IMR-90 (cell line): ENCODE data around the gene GRIN2A. TPM values are rescaled to one million over a fixed set of nuclear protein-coding genes. Genes with fewer than 3 reads are reported as not detected.

Source experiments
- ATAC-seq: fragments of 200-7000 bp; cut with Tn5 transposase; 2 replicates; pipeline ENCODE4 v1.9.1; 2020; ENCODE audit warnings: low read depth, mild to moderate bottlenecking, moderate library complexity
- BruUV-seq: library from RNA; stranded (reverse); fragments of 400-500 nt; replicated peaks from 2 replicates; lab custom pipeline; 2021; lab: Mats Ljungman, UMichigan
- CTCF ChIA-PET: fragments of 300-600 bp; formaldehyde crosslinking; extraction: SDS; loops from one replicate; lab custom pipeline; 2021; ENCODE audit warnings: antibody characterized with exemption; lab: Yijun Ruan, JAX
- POLR2A ChIA-PET: fragments of 300-600 bp; sonication (Branson Sonifier 250); formaldehyde crosslinking; loops from one replicate; lab custom pipeline; 2022; ENCODE audit warnings: antibody characterized with exemption; ENCODE audit not compliant: unreplicated experiment; lab: Charles Lee
- DNase-seq: peaks from one replicate; pipeline ENCODE4 v3.0.0; 2013
- H2AFZ ChIP-seq: replicated peaks from 2 replicates; pipeline ENCODE3; 2013; ENCODE audit warnings: low read length, mild to moderate bottlenecking; ENCODE audit not compliant: poor library complexity
- H2AK5ac ChIP-seq: 2 replicates; pipeline ENCODE4 v1.6.1; 2013; ENCODE audit warnings: low read depth, low read length, inconsistent platforms
- H2AK9ac ChIP-seq: replicated peaks from 2 replicates; pipeline ENCODE3; 2013; ENCODE audit warnings: mild to moderate bottlenecking, low read depth, low read length, moderate library complexity; ENCODE audit not compliant: poor library complexity
- H2BK120ac ChIP-seq: 2 replicates; pipeline ENCODE4 v1.6.1; 2013; ENCODE audit warnings: low read depth, low read length, inconsistent platforms
- H2BK15ac ChIP-seq: 3 replicates; pipeline ENCODE4 v1.6.1; 2013; ENCODE audit warnings: low read depth, low read length, inconsistent platforms
- H2BK20ac ChIP-seq: 2 replicates; pipeline ENCODE4 v1.6.1; 2013; ENCODE audit warnings: low read depth, mild to moderate bottlenecking, inconsistent platforms, low read length, moderate library complexity
- H2BK5ac ChIP-seq: 2 replicates; pipeline ENCODE4 v1.6.1; 2013; ENCODE audit warnings: mild to moderate bottlenecking, low read depth, low read length, inconsistent platforms; ENCODE audit not compliant: poor library complexity, severe bottlenecking
- H3K14ac ChIP-seq: replicated peaks from 2 replicates; pipeline ENCODE4 v1.6.1; 2013; ENCODE audit warnings: low read depth, low read length, inconsistent platforms
- H3K18ac ChIP-seq: 2 replicates; pipeline ENCODE4 v1.6.1; 2013; ENCODE audit warnings: low read depth, low read length, control low read depth
- H3K23ac ChIP-seq: 2 replicates; pipeline ENCODE4 v1.6.1; 2013; ENCODE audit warnings: low read depth, low read length, inconsistent platforms
- H3K27ac ChIP-seq: 2 replicates; pipeline ENCODE4 v1.5.1; 2013; ENCODE audit warnings: mild to moderate bottlenecking, control low read depth, low read length; ENCODE audit not compliant: insufficient read depth
- H3K27me3 ChIP-seq: 2 replicates; pipeline ENCODE4 v1.6.1; 2013; ENCODE audit warnings: low read length; ENCODE audit not compliant: control insufficient read depth, insufficient read depth
- H3K36me3 ChIP-seq: 2 replicates; pipeline ENCODE4 v1.6.1; 2013; ENCODE audit warnings: low read length, mixed read lengths; ENCODE audit not compliant: control insufficient read depth, insufficient read depth
- H3K4ac ChIP-seq: 2 replicates; pipeline ENCODE4 v1.6.1; 2013; ENCODE audit warnings: low read depth, low read length, inconsistent platforms
- H3K4me1 ChIP-seq: 2 replicates; pipeline ENCODE4 v1.6.1; 2013; ENCODE audit warnings: low read length, mixed read lengths; ENCODE audit not compliant: control insufficient read depth, insufficient read depth
- H3K4me2 ChIP-seq: 2 replicates; pipeline ENCODE4 v1.6.1; 2013; ENCODE audit warnings: low read depth, mild to moderate bottlenecking, control low read depth, low read length, moderate library complexity
- H3K4me3 ChIP-seq: 2 replicates; pipeline ENCODE4 v1.5.1; 2013; ENCODE audit warnings: low read depth, mild to moderate bottlenecking, control low read depth, low read length, moderate library complexity; ENCODE audit not compliant: insufficient read depth
- H3K56ac ChIP-seq: 2 replicates; pipeline ENCODE4 v1.6.1; 2013; ENCODE audit warnings: low read length, inconsistent platforms; ENCODE audit not compliant: insufficient read depth; ENCODE audit errors: extremely low read depth
- H3K79me1 ChIP-seq, 2 experiments: 2 replicates each; pipeline ENCODE4 v1.6.1; 2013; ENCODE audit warnings: low read length in 2 of 2, inconsistent platforms in 1 of 2, low read depth in 1 of 2
- H3K9ac ChIP-seq: 2 replicates; pipeline ENCODE4 v1.6.1; 2013; ENCODE audit warnings: low read depth, low read length, control low read depth
- H3K9me1 ChIP-seq: 2 replicates; pipeline ENCODE4 v1.6.1; 2013; ENCODE audit warnings: low read length, inconsistent platforms; ENCODE audit not compliant: insufficient read depth
- H3K9me3 ChIP-seq: 2 replicates; pipeline ENCODE4 v1.6.1; 2013; ENCODE audit warnings: low read length; ENCODE audit not compliant: control insufficient read depth, insufficient read depth
- H4K20me1 ChIP-seq: 2 replicates; pipeline ENCODE4 v1.6.1; 2013; ENCODE audit warnings: low read length, inconsistent platforms; ENCODE audit not compliant: insufficient read depth
- H4K5ac ChIP-seq: 2 replicates; pipeline ENCODE4 v1.6.1; 2013; ENCODE audit warnings: mild to moderate bottlenecking, low read depth, low read length, control low read depth
- H4K8ac ChIP-seq, 2 experiments: 2 replicates each; pipeline ENCODE4 v1.6.1; 2013; ENCODE audit warnings: low read depth in 2 of 2, low read length in 2 of 2, control low read depth in 1 of 2, inconsistent platforms in 1 of 2
- H4K91ac ChIP-seq: 2 replicates; pipeline ENCODE4 v1.6.1; 2013; ENCODE audit warnings: low read depth, low read length, inconsistent platforms; ENCODE audit not compliant: insufficient read depth
- CHD1 ChIP-seq: IDR thresholded peaks from 2 replicates; pipeline ENCODE4 v1.6.1; 2012; ENCODE audit warnings: low read depth, low read length, improper control_type of control experiment
- MAFK ChIP-seq: IDR thresholded peaks from 2 replicates; pipeline ENCODE4 v1.6.1; 2012; ENCODE audit warnings: low read depth, low read length, improper control_type of control experiment
- MAZ ChIP-seq: IDR thresholded peaks from 2 replicates; pipeline ENCODE4 v1.6.1; 2012; ENCODE audit warnings: low read depth, mild to moderate bottlenecking, low read length, improper control_type of control experiment, moderate library complexity, borderline replicate concordance
- MXI1 ChIP-seq: IDR thresholded peaks from 2 replicates; pipeline ENCODE4 v1.6.1; 2012; ENCODE audit warnings: low read depth, mild to moderate bottlenecking, low read length, moderate library complexity, borderline replicate concordance
- NFE2L2 ChIP-seq: fragments of 150-350 bp; IDR thresholded peaks from 2 replicates; pipeline ENCODE4 v1.6.1; 2016; ENCODE audit warnings: low read depth, mild to moderate bottlenecking, low read length
- POLR2A ChIP-seq: IDR thresholded peaks from 2 replicates; pipeline ENCODE4 v1.6.1; 2012; ENCODE audit warnings: mild to moderate bottlenecking, low read depth, low read length
- RAD21 ChIP-seq: IDR thresholded peaks from 2 replicates; pipeline ENCODE4 v1.6.1; 2012; ENCODE audit warnings: low read length, improper control_type of control experiment
- RCOR1 ChIP-seq: IDR thresholded peaks from 2 replicates; pipeline ENCODE4 v1.6.1; 2012; ENCODE audit warnings: mild to moderate bottlenecking, low read length, improper control_type of control experiment; ENCODE audit not compliant: insufficient replicate concordance
- WGBS, 2 experiments: methylation state at CpG; one replicate each; pipeline versions ENCODE4 v1.1.5 to v1.1.7; 2013; ENCODE audit warnings: missing lambda C conversion rate in 2 of 2; ENCODE audit not compliant: insufficient read length in 1 of 2; ENCODE audit errors: extremely low coverage in 2 of 2; 5-methylcytosine and 5-hydroxymethylcytosine counted together
- dilution Hi-C: fragments of 300-500 bp; cut with HindIII; formaldehyde crosslinking; loops from one replicate; pipeline ENCODE4 v1.14.3; 2018; ENCODE audit warnings: low sequenced_read_pairs; ENCODE audit not compliant: unreplicated experiment
- in situ Hi-C: fragments of 300-500 bp; cut with MboI; formaldehyde crosslinking; loops from 3 replicates; pipeline ENCODE4 v1.14.3; 2019; ENCODE audit warnings: low sequenced_read_pairs, inconsistent platforms, mixed read lengths
- intact Hi-C: fragments of 100-400 bp; cut with micrococcal nuclease; formaldehyde crosslinking; loops from 2 replicates; pipeline ENCODE4 v1.10.0; 2022
- polyA plus RNA-seq, 3 experiments: library from polyadenylated mRNA; depleted of rRNA; stranded (reverse); fragments of >200 nt; gene quantifications; 2 replicates each; pipeline ENCODE4 v1.2.3, GENCODE V29; 2012; ENCODE audit warnings: low replicate concordance in 1 of 3
- total RNA-seq: library from RNA; depleted of rRNA; stranded (reverse); fragments of >200 nt; gene quantifications from 2 replicates; pipeline ENCODE4 v1.2.3, GENCODE V29; 2012
- TF ChIP-seq, protein P1 (sequence below): fragments of 150-350 bp; IDR thresholded peaks from 2 replicates; pipeline ENCODE4 v1.6.1; 2017; ENCODE audit warnings: mild to moderate bottlenecking, antibody characterized with exemption, low read length, low read depth
- TF ChIP-seq, protein P2 (sequence below): conservative IDR thresholded peaks from 2 replicates; pipeline ENCODE4 v1.5.1; 2012; ENCODE audit warnings: mild to moderate bottlenecking, low read depth, low read length, improper control_type of control experiment

Gene GRIN2A
- total and polyA plus RNA-seq, 2 of the 4 experiments (the other 2 are of a cell fraction): under 0.01 TPM; not detected in 1

DNA sequence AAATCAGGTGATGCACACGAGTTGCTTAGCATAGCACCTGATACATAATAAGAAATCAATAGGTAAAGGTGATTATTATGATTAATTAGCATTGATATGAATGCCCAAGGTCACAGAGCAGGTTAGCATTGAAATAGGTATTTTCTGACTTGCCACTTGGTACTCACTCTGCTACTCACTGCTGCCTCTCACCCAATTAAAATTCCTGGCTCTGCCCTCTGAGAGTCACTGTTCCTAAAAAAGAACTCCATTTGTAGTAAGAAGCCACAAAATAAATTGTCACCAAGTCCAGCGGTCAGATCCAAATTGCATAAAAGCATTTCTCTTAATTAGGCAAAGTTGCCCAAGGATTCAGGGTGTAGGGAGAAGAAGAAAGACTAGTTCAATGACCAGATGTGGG is 8.9 kb upstream of the GRIN2A start:
- Histone ChIP-seq H3K27ac (no peak overlapping the region), H4K20me1 (no peaks in the 10 kb centered on the region), H2BK5ac (no peak overlapping the region), H3K27me3 (no peaks in the 10 kb centered on the region), H2AK9ac (no peak overlapping the region), H2AK5ac (no peak overlapping the region), H3K4me2 (no peak overlapping the region), H2AFZ (no peak overlapping the region), H2BK15ac (no peak overlapping the region), H3K56ac (no peak overlapping the region), H3K18ac (no peak overlapping the region), H3K23ac (no peak overlapping the region), H2BK20ac (no peak overlapping the region), H4K5ac (no peak overlapping the region), H4K8ac (no peak overlapping the region), H4K91ac (no peak overlapping the region), H3K9me1 (no peaks in the 10 kb centered on the region), H3K79me1 (no peaks in the 10 kb centered on the region), H3K14ac (no peak overlapping the region), H3K4me3 (no peak overlapping the region), H3K36me3 (no peaks in the 10 kb centered on the region), H2BK120ac (no peak overlapping the region), H3K4ac (no peak overlapping the region), H3K9ac (no peak overlapping the region), H3K4me1 (no peaks in the 10 kb centered on the region), H3K9me3 (peaks cover 2% of the 10 kb centered on the region; the same call in 1 of the 2 replicates)
- TF ChIP-seq MXI1: no peak
- no peak for TF ChIP-seq MAFK
- no peak for TF ChIP-seq MAZ
- no peak for TF ChIP-seq CHD1
- TF ChIP-seq, protein P1, sequence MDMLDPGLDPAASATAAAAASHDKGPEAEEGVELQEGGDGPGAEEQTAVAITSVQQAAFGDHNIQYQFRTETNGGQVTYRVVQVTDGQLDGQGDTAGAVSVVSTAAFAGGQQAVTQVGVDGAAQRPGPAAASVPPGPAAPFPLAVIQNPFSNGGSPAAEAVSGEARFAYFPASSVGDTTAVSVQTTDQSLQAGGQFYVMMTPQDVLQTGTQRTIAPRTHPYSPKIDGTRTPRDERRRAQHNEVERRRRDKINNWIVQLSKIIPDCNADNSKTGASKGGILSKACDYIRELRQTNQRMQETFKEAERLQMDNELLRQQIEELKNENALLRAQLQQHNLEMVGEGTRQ: no peak
- TF ChIP-seq RCOR1: no peak
- no peak for TF ChIP-seq POLR2A
- no peak for TF ChIP-seq NFE2L2
- TF ChIP-seq, protein P2, sequence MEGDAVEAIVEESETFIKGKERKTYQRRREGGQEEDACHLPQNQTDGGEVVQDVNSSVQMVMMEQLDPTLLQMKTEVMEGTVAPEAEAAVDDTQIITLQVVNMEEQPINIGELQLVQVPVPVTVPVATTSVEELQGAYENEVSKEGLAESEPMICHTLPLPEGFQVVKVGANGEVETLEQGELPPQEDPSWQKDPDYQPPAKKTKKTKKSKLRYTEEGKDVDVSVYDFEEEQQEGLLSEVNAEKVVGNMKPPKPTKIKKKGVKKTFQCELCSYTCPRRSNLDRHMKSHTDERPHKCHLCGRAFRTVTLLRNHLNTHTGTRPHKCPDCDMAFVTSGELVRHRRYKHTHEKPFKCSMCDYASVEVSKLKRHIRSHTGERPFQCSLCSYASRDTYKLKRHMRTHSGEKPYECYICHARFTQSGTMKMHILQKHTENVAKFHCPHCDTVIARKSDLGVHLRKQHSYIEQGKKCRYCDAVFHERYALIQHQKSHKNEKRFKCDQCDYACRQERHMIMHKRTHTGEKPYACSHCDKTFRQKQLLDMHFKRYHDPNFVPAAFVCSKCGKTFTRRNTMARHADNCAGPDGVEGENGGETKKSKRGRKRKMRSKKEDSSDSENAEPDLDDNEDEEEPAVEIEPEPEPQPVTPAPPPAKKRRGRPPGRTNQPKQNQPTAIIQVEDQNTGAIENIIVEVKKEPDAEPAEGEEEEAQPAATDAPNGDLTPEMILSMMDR: no peak
- no peak for TF ChIP-seq RAD21
- ChIA-PET POLR2A (no interaction called here), CTCF (no interaction called here)
- dilution Hi-C loops (no loop called here), in situ Hi-C loops (loop anchor here (25.0 kb wide), 1 partner anchor 1029 kb away; no protein-coding TSS in a partner anchor), intact Hi-C loops (no loop called here)
- no CpG with 5 or more reads among the region's 2 CpGs for WGBS, 2 experiments
- ATAC-seq: no peak
- no TSS peak for BruUV-seq
- no peak for DNase-seq
